Ectodermal cell (in vitro differentiated cells): ENCODE results near the gene DAGLB.
"Not testable (repeated sequence)": the region's sequence is repeated elsewhere in the genome, so short reads cannot be mapped to it uniquely, and the experiment has no call there.

Experiments
- H3K27ac ChIP-seq: 2 replicates; pipeline ENCODE4 v1.7.0; 2013; ENCODE audit warnings: mild to moderate bottlenecking, low read depth, low read length; ENCODE audit not compliant: insufficient read depth, poor library complexity, severe bottlenecking
- H3K27me3 ChIP-seq: 2 replicates; pipeline ENCODE4 v1.7.0; 2013; ENCODE audit warnings: mild to moderate bottlenecking, low read length; ENCODE audit not compliant: insufficient read depth, control insufficient read depth, poor library complexity, severe bottlenecking
- H3K36me3 ChIP-seq: one replicate; pipeline ENCODE4 v1.7.0; 2013; ENCODE audit warnings: low read length; ENCODE audit not compliant: control insufficient read depth, insufficient read depth
- H3K4me1 ChIP-seq: one replicate; pipeline ENCODE4 v1.7.0; 2013; ENCODE audit warnings: low read length; ENCODE audit not compliant: control insufficient read depth, insufficient read depth
- H3K4me3 ChIP-seq: 2 replicates; pipeline ENCODE4 v1.7.0; 2013; ENCODE audit warnings: low read depth, low read length, control low read depth; ENCODE audit not compliant: insufficient read depth
- H3K9me3 ChIP-seq: 2 replicates; pipeline ENCODE4 v1.7.0; 2013; ENCODE audit warnings: mild to moderate bottlenecking, low read length, moderate library complexity; ENCODE audit not compliant: control insufficient read depth
- WGBS, 2 experiments: methylation state at CpG; one replicate each; pipeline ENCODE4 v1.1.7; 2013; ENCODE audit warnings: missing lambda C conversion rate in 2 of 2; 5-methylcytosine and 5-hydroxymethylcytosine counted together

DAGLB gene

DNA sequence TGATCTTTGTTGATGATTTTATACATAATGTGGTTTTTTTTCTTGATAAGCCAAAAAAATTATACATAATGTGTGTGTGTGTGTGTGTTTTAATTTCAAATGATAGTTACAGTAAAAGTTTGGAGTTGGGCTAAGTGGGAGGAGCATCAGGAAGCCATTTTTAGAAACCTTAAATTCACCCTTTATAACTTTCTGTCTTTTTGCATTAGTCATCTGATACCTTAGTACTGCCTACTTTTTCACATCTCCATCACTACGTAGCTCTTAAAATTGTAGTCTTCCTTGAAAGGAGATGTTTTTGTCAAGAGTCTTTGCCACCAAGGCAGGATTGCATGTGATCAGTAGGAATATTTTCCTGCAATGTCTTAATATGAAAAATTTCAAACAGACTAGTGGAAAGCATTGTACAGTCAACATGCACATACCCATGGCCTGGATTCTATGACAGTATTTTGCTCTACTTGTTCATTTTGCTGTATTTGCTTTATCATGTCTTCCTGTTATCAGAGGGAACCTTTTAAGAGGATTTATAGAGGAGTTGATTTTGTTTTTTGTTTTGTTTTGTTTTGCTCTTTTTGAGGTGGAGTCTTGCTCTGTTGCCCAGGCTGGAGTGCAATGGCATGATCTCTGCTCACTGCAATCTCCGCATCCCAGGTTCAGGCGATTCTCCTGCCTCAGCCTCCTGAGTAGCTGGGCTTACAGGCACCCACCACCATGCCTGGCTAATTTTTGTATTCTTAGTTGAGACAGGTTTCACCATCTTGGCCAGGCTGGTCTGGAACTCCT, 67.3 kb downstream of the DAGLB start:
- H3K4me3 ChIP-seq: no peak overlapping the region
- H3K4me1 ChIP-seq: no peaks in the 10 kb centered on the region
- no peaks in the 10 kb centered on the region for H3K9me3 ChIP-seq
- H3K27me3 ChIP-seq: no peaks in the 10 kb centered on the region
- no peak overlapping the region for H3K27ac ChIP-seq
- 98 to 99% methylated on average over 3 of the region's 3 CpGs for WGBS, 2 experiments
- H3K36me3 ChIP-seq: no peaks in the 10 kb centered on the region

- no peaks in the 10 kb centered on the region for H3K4me1 ChIP-seq
- WGBS, 2 experiments: 95% methylated on average over 7 of the region's 7 CpGs
- H3K27ac ChIP-seq: no peak overlapping the region
- H3K27me3 ChIP-seq: no peaks in the 10 kb centered on the region
- no peaks in the 10 kb centered on the region for H3K9me3 ChIP-seq
- H3K4me3 ChIP-seq: no peak overlapping the region
- no peaks in the 10 kb centered on the region for H3K36me3 ChIP-seq
Observed at GRCh38 chr7:6379886-6380285, 67.9 kb downstream of the DAGLB start.

GRCh38 chr7:6378556-6378955, 69.2 kb downstream of the DAGLB start:
- not testable (repeated sequence) for H3K9me3 ChIP-seq, H3K36me3 ChIP-seq, H3K27ac ChIP-seq, H3K4me1 ChIP-seq, H3K27me3 ChIP-seq, H3K4me3 ChIP-seq
- WGBS, 2 experiments: 94 to 96% methylated on average over 5 of the region's 5 CpGs

GRCh38 chr7:6376820-6377219, 70.9 kb downstream of the DAGLB start:
- H3K4me1 ChIP-seq: no peaks in the 10 kb centered on the region
- 87 to 91% methylated on average over 4 to 7 of the region's 7 CpGs for WGBS, 2 experiments
- no peak overlapping the region for H3K27ac ChIP-seq
- no peaks in the 10 kb centered on the region for H3K9me3 ChIP-seq
- H3K27me3 ChIP-seq: no peaks in the 10 kb centered on the region
- no peaks in the 10 kb centered on the region for H3K36me3 ChIP-seq
- no peak overlapping the region for H3K4me3 ChIP-seq

- Histone ChIP-seq H3K27ac (no peak overlapping the region), H3K4me3 (peak overlapping the region; percentile 80), H3K4me1 (no peaks in the 10 kb centered on the region), H3K9me3 (no peaks in the 10 kb centered on the region), H3K27me3 (no peaks in the 10 kb centered on the region), H3K36me3 (no peaks in the 10 kb centered on the region)
- 12 to 14% methylated on average over 20 to 23 of the region's 23 CpGs for WGBS, 2 experiments
Observed at GRCh38 chr7:6375348-6376101, 72.2 kb downstream of the DAGLB start.

GRCh38 chr7:6367701-6368211, 80.0 kb downstream of the DAGLB start:
- WGBS, 2 experiments: 93 to 94% methylated on average over 4 of the region's 4 CpGs
- H3K27me3 ChIP-seq: no peaks in the 10 kb centered on the region
- H3K36me3 ChIP-seq: no peaks in the 10 kb centered on the region
- H3K9me3 ChIP-seq: no peaks in the 10 kb centered on the region
- no peak overlapping the region for H3K27ac ChIP-seq
- no peaks in the 10 kb centered on the region for H3K4me1 ChIP-seq
- H3K4me3 ChIP-seq: no peak overlapping the region

DNA sequence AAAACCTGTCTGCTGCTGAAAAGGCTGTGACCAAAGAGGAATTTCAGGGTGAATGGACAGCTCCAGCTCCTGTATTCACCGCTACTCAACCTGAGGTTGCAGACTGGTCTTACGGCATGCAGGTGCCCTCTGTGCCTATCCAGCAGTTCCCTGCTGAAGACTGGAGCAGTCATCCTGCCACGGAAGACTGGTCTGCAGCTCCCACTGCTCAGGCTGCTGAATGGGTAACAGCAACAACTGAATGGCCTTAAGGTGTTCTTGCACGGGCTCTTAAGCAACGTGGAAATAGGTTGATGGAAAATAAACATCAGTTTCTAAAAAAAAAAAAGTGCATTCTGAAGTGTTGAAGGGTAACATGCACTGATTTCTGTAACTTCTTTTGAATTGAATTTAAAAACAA, 82.3 kb downstream of the DAGLB start:
- H3K9me3 ChIP-seq: no peaks in the 10 kb centered on the region
- H3K36me3 ChIP-seq: no peaks in the 10 kb centered on the region
- H3K4me1 ChIP-seq: no peaks in the 10 kb centered on the region
- no peak overlapping the region for H3K27ac ChIP-seq
- H3K27me3 ChIP-seq: no peaks in the 10 kb centered on the region
- H3K4me3 ChIP-seq: no peak overlapping the region
- 92 to 93% methylated on average over 5 of the region's 5 CpGs for WGBS, 2 experiments

GRCh38 chr7:6360841-6361240, 86.9 kb downstream of the DAGLB start:
- H3K9me3 ChIP-seq: no peaks in the 10 kb centered on the region
- no peaks in the 10 kb centered on the region for H3K36me3 ChIP-seq
- H3K27ac ChIP-seq: no peak overlapping the region
- H3K27me3 ChIP-seq: no peaks in the 10 kb centered on the region
- no peaks in the 10 kb centered on the region for H3K4me1 ChIP-seq
- WGBS, 2 experiments: 92 to 93% methylated on average over 5 of the region's 5 CpGs
- no peak overlapping the region for H3K4me3 ChIP-seq

GRCh38 chr7:6359734-6360133, 88.0 kb downstream of the DAGLB start:
- H3K27ac ChIP-seq: no peak overlapping the region
- no peaks in the 10 kb centered on the region for H3K4me1 ChIP-seq
- H3K36me3 ChIP-seq: no peaks in the 10 kb centered on the region
- no peaks in the 10 kb centered on the region for H3K9me3 ChIP-seq
- no peak overlapping the region for H3K4me3 ChIP-seq
- H3K27me3 ChIP-seq: no peaks in the 10 kb centered on the region
- WGBS, 2 experiments: 83% methylated on average over 1 of the region's 2 CpGs; no CpG with 5 or more reads in 1 of the 2 experiments
